WI38 (cell line): Measurements from ENCODE around the gene IQGAP3.

Experiments used
- H3K4me3 ChIP-seq: 2 replicates; pipeline ENCODE4 v1.5.1; 2011; ENCODE audit warnings: low read depth, mild to moderate bottlenecking, control low read depth, low read length
- CTCF ChIP-seq: IDR thresholded peaks from 2 replicates; pipeline ENCODE4 v1.5.1; 2012; ENCODE audit warnings: low read depth, mild to moderate bottlenecking, control low read depth, low read length

The IQGAP3 gene

GRCh38 chr1:156499842-156500542, 72.4 kb downstream of the IQGAP3 start:
- H3K4me3 ChIP-seq = peak overlapping the region; percentile 79
- no peak for TF ChIP-seq CTCF

- H3K4me3 ChIP-seq = peak overlapping the region; percentile 79
- no peak for TF ChIP-seq CTCF
Observed at GRCh38 chr1:156499194-156499841, 73.0 kb downstream of the IQGAP3 start.

- no peak for TF ChIP-seq CTCF
- H3K4me3 ChIP-seq = peak overlapping the region; percentile 79
Observed at GRCh38 chr1:156498432-156499193, 73.8 kb downstream of the IQGAP3 start.

GRCh38 chr1:156497743-156498431, 74.5 kb downstream of the IQGAP3 start:
- TF ChIP-seq CTCF = no peak
- no peak overlapping the region for H3K4me3 ChIP-seq

- TF ChIP-seq CTCF = no peak
- no peak overlapping the region for H3K4me3 ChIP-seq
Observed at GRCh38 chr1:156497078-156497742, 75.2 kb downstream of the IQGAP3 start.

- TF ChIP-seq CTCF = no peak
Observed at GRCh38 chr1:156496211-156496761, 76.1 kb downstream of the IQGAP3 start.

More at GRCh38 chr1:156496211-156496761, 76.1 kb downstream of the IQGAP3 start:
- no peak overlapping the region for H3K4me3 ChIP-seq
